HG03520 (cell line): Measurements from ENCODE around the gene VTI1A.
"Not testable (repeated sequence)": the region's sequence is repeated elsewhere in the genome, so short reads cannot be mapped to it uniquely, and the experiment has no call there.

Source experiments
- ATAC-seq: cut with Tn5 transposase; IDR thresholded peaks from one replicate; pipeline ENCODE4 v1.9.1; 2021; ENCODE audit warnings: mild to moderate bottlenecking, moderate library complexity; ENCODE audit not compliant: unreplicated experiment

VTI1A gene

GRCh38 chr10:112716076-112716475 lies 269.1 kb downstream of the VTI1A start:
- no peak for ATAC-seq

- no peak for ATAC-seq
Observed at GRCh38 chr10:112716924-112717413, 270.0 kb downstream of the VTI1A start.

- no peak for ATAC-seq
Observed at GRCh38 chr10:112720178-112720577, 273.2 kb downstream of the VTI1A start.

- peak; percentile 72 for ATAC-seq
Observed at GRCh38 chr10:112721080-112721698, 274.2 kb downstream of the VTI1A start.

GRCh38 chr10:112722758-112723157 lies 275.7 kb downstream of the VTI1A start:
- no peak for ATAC-seq

- ATAC-seq, result no peak
Observed at GRCh38 chr10:112723876-112724275, 276.9 kb downstream of the VTI1A start.

- ATAC-seq, result no peak
Observed at GRCh38 chr10:112724404-112724991, 277.5 kb downstream of the VTI1A start.

- no peak for ATAC-seq
Observed at GRCh38 chr10:112728118-112728883, 281.3 kb downstream of the VTI1A start.

GRCh38 chr10:112728997-112729396 lies 282.0 kb downstream of the VTI1A start:
- ATAC-seq, result no peak

GRCh38 chr10:112731450-112731849 lies 284.4 kb downstream of the VTI1A start:
- ATAC-seq, result not testable (repeated sequence)

- no peak for ATAC-seq
Observed at GRCh38 chr10:112732277-112732921, 285.4 kb downstream of the VTI1A start.

- no peak for ATAC-seq
Observed at GRCh38 chr10:112735041-112735695, 288.2 kb downstream of the VTI1A start.

- ATAC-seq, result no peak
Observed at GRCh38 chr10:112738606-112739591, 291.9 kb downstream of the VTI1A start.

- ATAC-seq, result no peak
Observed at GRCh38 chr10:112739592-112740353, 292.8 kb downstream of the VTI1A start.

- ATAC-seq, result no peak
Observed at GRCh38 chr10:112741830-112742402, 294.9 kb downstream of the VTI1A start.

GRCh38 chr10:112744181-112745096 lies 297.4 kb downstream of the VTI1A start:
- ATAC-seq, result no peak

- ATAC-seq, result no peak
Observed at GRCh38 chr10:112746329-112746728, 299.3 kb downstream of the VTI1A start.
